H1 (cell line): Measurements from ENCODE around the gene GYS2.

Experiments
- ATF3 ChIP-seq: IDR thresholded peaks from 2 replicates; pipeline ENCODE4 v1.6.1; 2011; ENCODE audit warnings: low read depth, mild to moderate bottlenecking, low read length; ENCODE audit not compliant: insufficient read depth
- CTCF ChIP-seq, 3 experiments: IDR thresholded peaks; 1 replicate in 2 of 3; 2 replicates in 1 of 3; pipeline versions ENCODE4 v1.5.1 to v1.6.1; 2011; ENCODE audit warnings: low read length in 3 of 3, mild to moderate bottlenecking in 3 of 3, inconsistent platforms in 2 of 3, low read depth in 1 of 3, moderate library complexity in 1 of 3; ENCODE audit not compliant: insufficient read depth in 1 of 3; ENCODE audit errors: control extremely low read depth in 1 of 3
- KDM1A ChIP-seq: fragments of 200-600, 300-600 bp; sonication (generic); IDR thresholded peaks from 2 replicates; pipeline ENCODE4 v1.7.1; 2016; ENCODE audit warnings: mild to moderate bottlenecking, low read length, borderline replicate concordance
- POLR2A ChIP-seq, 2 experiments: IDR thresholded peaks; 1 replicate in 1 of 2; 2 replicates in 1 of 2; pipeline ENCODE4 v1.6.1; 2011; ENCODE audit warnings: low read depth in 2 of 2, low read length in 2 of 2, mild to moderate bottlenecking in 2 of 2; ENCODE audit errors: control extremely low read depth in 1 of 2
- POLR2AphosphoS5 ChIP-seq: IDR thresholded peaks from 2 replicates; pipeline ENCODE4 v1.6.1; 2011; ENCODE audit warnings: low read depth, low read length
- RAD21 ChIP-seq, 2 experiments: IDR thresholded peaks in 1 of 2; conservative IDR thresholded peaks in 1 of 2; 2 replicates each; pipeline ENCODE4 v1.6.1; 2011; ENCODE audit warnings: low read depth in 2 of 2, low read length in 2 of 2, improper control_type of control experiment in 1 of 2, inconsistent platforms in 1 of 2, mild to moderate bottlenecking in 1 of 2, moderate library complexity in 1 of 2
- SP1 ChIP-seq: IDR thresholded peaks from 2 replicates; pipeline ENCODE4 v1.6.1; 2011; ENCODE audit warnings: low read depth, low read length

- TF ChIP-seq POLR2A (IDR thresholded peaks at IDR 0.05; ENCODE audit: control extremely low read depth in 1 of 2, low read depth in 2 of 2, low read length in 2 of 2) (no peak), RAD21 (IDR thresholded peaks at IDR 0.05 in 1 of 2, conservative IDR thresholded peaks at IDR 0.05 in 1 of 2; ENCODE audit: low read depth in 2 of 2, low read length in 2 of 2) (no peak), ATF3 (no peak), CTCF (IDR thresholded peaks at IDR 0.05; ENCODE audit: control extremely low read depth in 1 of 3, insufficient read depth in 1 of 3, low read depth in 1 of 3, low read length in 3 of 3) (no peak), KDM1A (no peak), POLR2AphosphoS5 (no peak), SP1 (no peak)
Measured at GRCh38 chr12:21617030-21617429, 12.4 kb upstream of the GYS2 start.
